HFFc6 (cell line): ENCODE results near the gene TENT4B. TPM values are rescaled to one million over a fixed set of nuclear protein-coding genes. Genes with fewer than 3 reads are reported as not detected.
"Not testable (repeated sequence)": the region's sequence is repeated elsewhere in the genome, so short reads cannot be mapped to it uniquely, and the experiment has no call there.

Experiments used
- DNase-seq: peaks from one replicate; pipeline ENCODE4 v3.0.0-alpha.2; 2018
- H3K27ac Mint-ChIP-seq: 2 replicates; pipeline ENCODE4 v1.8.0; 2020; ENCODE audit warnings: mild to moderate bottlenecking, mixed read lengths
- H3K27me3 Mint-ChIP-seq: 2 replicates; pipeline ENCODE4 v1.8.0; 2021; ENCODE audit warnings: mild to moderate bottlenecking, moderate library complexity, mixed read lengths; ENCODE audit not compliant: insufficient read depth
- H3K36me3 Mint-ChIP-seq: 2 replicates; pipeline ENCODE4 v1.8.0; 2021; ENCODE audit warnings: low read depth, mixed read lengths
- H3K4me1 Mint-ChIP-seq: 2 replicates; pipeline ENCODE4 v1.8.0; 2020; ENCODE audit warnings: low read depth, mixed read lengths
- H3K4me3 Mint-ChIP-seq: 2 replicates; pipeline ENCODE4 v1.8.0; 2020; ENCODE audit warnings: mild to moderate bottlenecking, moderate library complexity, mixed read lengths
- H3K9me3 Mint-ChIP-seq: 2 replicates; pipeline ENCODE4 v1.8.0; 2020; ENCODE audit warnings: mild to moderate bottlenecking, mixed read lengths
- CTCF ChIP-seq: fragments of 200-600 bp; sonication (generic); IDR thresholded peaks from 2 replicates; pipeline ENCODE4 v1.5.0; 2021; ENCODE audit warnings: antibody characterized with exemption, mild to moderate bottlenecking
- total RNA-seq, 6 experiments: library from RNA; stranded (reverse); fragmentation: NEBNext Ultra II Directional; extraction: Animal tissue kit (Norgen Biotek cat#: 25700); gene quantifications; 2 replicates in 1 of 6; 3 replicates in 5 of 6; pipeline ENCODE4 v1.2.3, GENCODE V29; 2021

TENT4B gene
- total RNA-seq, 6 experiments from 2014 or later = 19.4 to 23.0 (median 21.6) TPM

- Mint-ChIP-seq H3K4me3 (peak overlapping the region; percentile 72), H3K9me3 (no peaks in the 10 kb centered on the region), H3K27ac (peak overlapping the region; percentile 84), H3K36me3 (peaks cover 5% of the 10 kb centered on the region), H3K4me1 (peaks cover 53% of the 10 kb centered on the region), H3K27me3 (peaks cover 3% of the 10 kb centered on the region; the same call in 1 of the 2 replicates)
- no peak for DNase-seq
- no peak for TF ChIP-seq CTCF
Observed at GRCh38 chr16:50166511-50167500, 13.7 kb downstream of the TENT4B start.

GRCh38 chr16:50167556-50167955 lies 14.4 kb downstream of the TENT4B start:
- DNase-seq = no peak
- Mint-ChIP-seq H3K27me3 (peaks cover 3% of the 10 kb centered on the region; the same call in 1 of the 2 replicates), H3K27ac (peak overlapping the region; percentile 84), H3K9me3 (no peaks in the 10 kb centered on the region), H3K36me3 (peaks cover 5% of the 10 kb centered on the region), H3K4me3 (peak overlapping the region; percentile 71), H3K4me1 (peaks cover 51% of the 10 kb centered on the region)
- TF ChIP-seq CTCF = no peak

- no peak for TF ChIP-seq CTCF
- DNase-seq = no peak
- H3K27ac Mint-ChIP-seq = no peak overlapping the region
- H3K4me1 Mint-ChIP-seq = peaks cover 65% of the 10 kb centered on the region
- peaks cover 5% of the 10 kb centered on the region for H3K36me3 Mint-ChIP-seq
- no peaks in the 10 kb centered on the region for H3K9me3 Mint-ChIP-seq
- peaks cover 3% of the 10 kb centered on the region; the same call in 1 of the 2 replicates for H3K27me3 Mint-ChIP-seq
- H3K4me3 Mint-ChIP-seq = no peak overlapping the region
Observed at GRCh38 chr16:50169555-50170096, 16.5 kb downstream of the TENT4B start.

GRCh38 chr16:50171773-50172172 lies 18.7 kb downstream of the TENT4B start:
- not testable (repeated sequence) for H3K9me3 Mint-ChIP-seq, H3K36me3 Mint-ChIP-seq, H3K27ac Mint-ChIP-seq, H3K4me3 Mint-ChIP-seq, H3K27me3 Mint-ChIP-seq, DNase-seq
- H3K4me1 Mint-ChIP-seq = peaks cover 54% of the 10 kb centered on the region

- no peak overlapping the region for H3K4me3 Mint-ChIP-seq
- no peaks in the 10 kb centered on the region for H3K9me3 Mint-ChIP-seq
- H3K27ac Mint-ChIP-seq = no peak overlapping the region
- TF ChIP-seq CTCF = no peak
- H3K4me1 Mint-ChIP-seq = peaks cover 52% of the 10 kb centered on the region
- DNase-seq = no peak
- H3K36me3 Mint-ChIP-seq = peaks cover 8% of the 10 kb centered on the region
- peaks cover 3% of the 10 kb centered on the region; the same call in 1 of the 2 replicates for H3K27me3 Mint-ChIP-seq
Observed at GRCh38 chr16:50172195-50172922, 19.3 kb downstream of the TENT4B start.
